Tibial nerve (tissue), 3 donors: ENCODE measurements around the gene HTR2A.

Experiments
- POLR2A ChIP-seq, 2 donors: fragments of 450-650 bp; IDR thresholded peaks; one replicate each; pipeline ENCODE4 v1.6.1; 2017; ENCODE audit warnings: antibody characterized with exemption in 2 of 2, mild to moderate bottlenecking in 2 of 2, moderate library complexity in 2 of 2
- TF ChIP-seq, protein P1 (sequence below), 5 experiments: fragments of 200-600 bp in 3 of 5; fragments of 450-650 bp in 2 of 5; sonication (generic) in 3 of 5; IDR thresholded peaks; one replicate each; pipeline ENCODE4 v1.5.1; 2016 to 2019; ENCODE audit warnings: antibody characterized with exemption in 5 of 5, mild to moderate bottlenecking in 3 of 5, moderate library complexity in 2 of 5

GRCh38 chr13:46884531-46884930 lies 12.3 kb downstream of the HTR2A start:
- TF ChIP-seq, protein P1, sequence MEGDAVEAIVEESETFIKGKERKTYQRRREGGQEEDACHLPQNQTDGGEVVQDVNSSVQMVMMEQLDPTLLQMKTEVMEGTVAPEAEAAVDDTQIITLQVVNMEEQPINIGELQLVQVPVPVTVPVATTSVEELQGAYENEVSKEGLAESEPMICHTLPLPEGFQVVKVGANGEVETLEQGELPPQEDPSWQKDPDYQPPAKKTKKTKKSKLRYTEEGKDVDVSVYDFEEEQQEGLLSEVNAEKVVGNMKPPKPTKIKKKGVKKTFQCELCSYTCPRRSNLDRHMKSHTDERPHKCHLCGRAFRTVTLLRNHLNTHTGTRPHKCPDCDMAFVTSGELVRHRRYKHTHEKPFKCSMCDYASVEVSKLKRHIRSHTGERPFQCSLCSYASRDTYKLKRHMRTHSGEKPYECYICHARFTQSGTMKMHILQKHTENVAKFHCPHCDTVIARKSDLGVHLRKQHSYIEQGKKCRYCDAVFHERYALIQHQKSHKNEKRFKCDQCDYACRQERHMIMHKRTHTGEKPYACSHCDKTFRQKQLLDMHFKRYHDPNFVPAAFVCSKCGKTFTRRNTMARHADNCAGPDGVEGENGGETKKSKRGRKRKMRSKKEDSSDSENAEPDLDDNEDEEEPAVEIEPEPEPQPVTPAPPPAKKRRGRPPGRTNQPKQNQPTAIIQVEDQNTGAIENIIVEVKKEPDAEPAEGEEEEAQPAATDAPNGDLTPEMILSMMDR (IDR thresholded peaks at IDR 0.05): no peak
- no peak for TF ChIP-seq POLR2A (IDR thresholded peaks at IDR 0.05)
